HG03439 (cell line): Measurements from ENCODE around the gene HJURP.

ENCODE experiments used
- ATAC-seq: cut with Tn5 transposase; IDR thresholded peaks from one replicate; pipeline ENCODE4 v1.9.1; 2021; ENCODE audit warnings: mild to moderate bottlenecking, moderate library complexity; ENCODE audit not compliant: unreplicated experiment

The HJURP gene

DNA sequence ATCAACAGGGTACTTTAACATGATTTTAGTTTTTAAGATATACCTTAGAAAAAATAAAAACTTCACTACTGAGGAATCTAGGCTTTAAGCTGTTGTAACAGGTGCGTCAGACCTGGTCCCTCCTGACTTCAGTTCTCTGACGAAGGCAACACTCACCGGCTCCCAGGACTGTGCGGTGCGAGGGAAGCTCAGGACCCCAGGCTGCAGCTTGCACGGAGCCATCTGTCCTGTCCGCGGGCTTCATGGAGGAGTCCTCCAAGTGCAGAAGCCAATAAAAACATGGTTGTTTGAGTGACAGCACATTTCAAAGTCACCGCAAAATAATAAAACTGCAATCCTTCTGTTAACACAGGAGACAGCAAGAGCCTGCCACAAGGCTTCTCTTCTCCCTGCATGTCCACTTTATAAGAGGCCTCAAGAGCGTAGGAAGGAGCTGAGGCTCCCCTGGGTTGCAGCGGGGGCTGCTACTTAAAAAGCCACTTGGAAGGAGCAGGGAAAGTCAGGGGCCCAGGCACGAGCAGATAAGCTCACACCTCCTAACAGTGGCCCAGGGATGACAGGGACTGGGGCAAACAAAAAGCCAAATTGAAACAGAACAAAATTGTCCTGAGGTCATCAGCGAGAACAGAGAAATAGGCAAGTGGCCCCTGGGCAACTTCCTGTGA lies 4.6 kb downstream of the HJURP start:
- no peak for ATAC-seq

DNA sequence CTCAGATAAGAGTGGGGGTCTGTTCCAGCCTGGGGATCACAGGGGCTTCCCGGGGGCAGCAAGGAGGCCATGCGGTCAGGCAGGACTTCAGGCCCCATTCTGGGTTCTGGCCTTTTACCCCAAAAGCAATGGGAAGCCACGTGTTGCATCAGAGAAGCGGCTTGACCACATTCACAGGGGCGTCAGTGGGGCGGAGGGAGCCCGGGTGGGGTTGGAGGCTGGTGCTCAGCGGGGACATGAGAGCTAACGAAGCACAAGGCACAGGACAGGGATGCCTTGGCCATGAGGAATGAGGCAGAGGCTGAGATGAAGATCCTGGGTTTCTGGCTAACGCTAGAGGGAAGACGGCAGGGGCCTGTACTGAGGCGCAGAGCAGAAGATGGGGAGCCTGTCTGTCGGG lies 6.1 kb downstream of the HJURP start:
- ATAC-seq = no peak

DNA sequence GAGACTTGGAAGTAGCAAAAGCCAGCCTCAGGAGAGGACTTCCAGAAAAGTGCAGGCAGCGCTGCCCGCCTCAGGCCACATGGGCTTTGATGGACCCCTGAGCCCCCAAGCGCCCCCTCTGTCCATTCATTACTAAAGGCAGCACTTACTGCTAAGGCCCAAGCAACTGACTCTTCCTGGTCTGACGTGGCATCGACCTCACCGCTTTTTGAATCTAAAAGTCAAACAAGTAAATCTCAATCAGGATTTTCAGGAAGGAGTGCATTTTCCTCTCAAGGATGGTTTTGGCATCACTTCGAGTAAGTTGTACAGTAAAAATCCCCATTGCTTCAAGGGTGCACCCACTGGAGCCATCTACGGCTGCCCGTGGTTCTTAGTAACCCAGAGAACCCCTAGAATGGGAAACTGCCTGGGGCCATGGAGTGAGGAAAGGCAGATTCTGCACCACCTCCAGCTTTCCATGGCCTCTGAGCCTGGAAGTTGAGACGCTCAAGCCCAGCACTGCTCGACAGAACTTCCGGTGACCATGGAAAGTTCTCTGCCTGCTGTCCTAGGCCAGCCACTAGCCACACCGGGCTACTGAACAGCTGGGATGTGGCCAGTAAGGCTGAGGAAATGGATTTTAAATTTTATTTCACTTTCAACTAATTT lies 7.0 kb downstream of the HJURP start:
- no peak for ATAC-seq

DNA sequence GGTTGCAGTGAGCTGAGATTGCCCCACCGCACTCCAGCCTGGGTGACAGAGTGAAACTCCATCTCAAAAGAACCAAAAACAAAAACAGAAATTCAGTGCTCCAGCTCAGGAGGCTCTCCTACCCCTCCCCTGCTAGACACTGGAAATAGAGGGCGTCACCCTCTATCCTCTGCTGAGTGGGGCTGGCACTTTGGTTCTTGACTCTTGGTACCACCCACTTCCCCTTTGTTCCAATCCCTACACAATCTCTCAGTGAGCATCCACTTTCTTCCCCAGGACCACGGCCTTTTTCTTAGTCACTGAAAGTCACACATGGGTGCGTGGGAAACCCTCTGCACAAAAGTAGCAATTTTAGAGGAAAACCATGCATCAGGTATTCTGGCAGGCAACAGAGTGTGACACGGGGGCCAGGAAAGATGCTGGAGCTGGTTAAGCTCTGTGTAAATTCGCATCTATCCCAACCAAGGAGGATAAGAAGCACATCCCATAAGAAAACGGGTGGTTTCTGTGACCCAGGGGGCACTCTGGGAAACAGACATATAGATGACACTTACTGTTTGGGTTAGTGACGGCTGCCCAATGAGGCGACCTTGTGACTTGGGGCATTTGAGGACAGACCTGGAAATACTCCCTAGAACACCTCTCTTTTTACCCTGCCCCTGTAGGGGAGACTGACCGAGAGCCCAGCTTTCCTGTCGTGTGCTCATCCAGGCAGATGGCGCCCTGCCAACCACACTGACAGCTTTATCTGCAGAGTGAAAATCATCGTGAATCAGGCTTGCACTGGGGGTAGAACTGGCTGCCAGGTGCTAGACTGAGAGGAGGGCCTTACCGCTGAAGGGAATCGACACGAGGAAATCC lies 7.7 kb downstream of the HJURP start:
- no peak for ATAC-seq

DNA sequence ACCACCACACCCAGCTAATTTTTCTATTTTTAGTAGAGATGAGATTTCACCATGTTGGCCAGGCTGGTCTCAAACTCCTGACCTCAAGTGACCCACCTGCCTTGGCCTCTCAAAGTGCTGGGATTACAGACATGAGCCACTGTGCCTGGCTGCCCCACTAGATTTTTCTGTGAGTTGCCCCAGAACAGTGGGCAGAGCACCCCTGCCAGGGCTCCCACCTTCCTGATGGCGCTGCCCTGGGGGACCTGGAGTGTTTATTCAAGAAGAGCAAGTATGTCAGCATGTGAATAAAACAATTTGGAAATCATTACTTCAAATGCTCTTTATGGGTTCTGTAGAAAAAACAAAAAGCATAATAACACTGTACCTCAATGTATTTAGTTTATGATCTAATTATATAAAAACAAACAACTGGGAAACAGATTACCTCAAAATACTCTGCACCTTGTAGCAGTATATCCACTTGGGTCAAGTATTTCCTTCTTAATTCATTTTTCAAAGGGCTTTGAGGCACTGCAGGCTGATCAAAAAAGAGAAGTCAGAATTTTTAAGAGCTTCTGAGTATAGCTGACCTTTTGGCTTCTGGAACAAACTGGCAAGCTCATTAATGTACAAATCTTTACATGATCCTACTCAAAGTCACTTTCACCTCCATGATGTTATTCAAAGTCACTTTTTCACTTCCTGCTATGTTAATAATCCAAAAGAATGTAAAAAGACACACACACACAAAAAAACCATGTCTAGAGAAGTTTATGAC lies 8.9 kb downstream of the HJURP start:
- no peak for ATAC-seq

DNA sequence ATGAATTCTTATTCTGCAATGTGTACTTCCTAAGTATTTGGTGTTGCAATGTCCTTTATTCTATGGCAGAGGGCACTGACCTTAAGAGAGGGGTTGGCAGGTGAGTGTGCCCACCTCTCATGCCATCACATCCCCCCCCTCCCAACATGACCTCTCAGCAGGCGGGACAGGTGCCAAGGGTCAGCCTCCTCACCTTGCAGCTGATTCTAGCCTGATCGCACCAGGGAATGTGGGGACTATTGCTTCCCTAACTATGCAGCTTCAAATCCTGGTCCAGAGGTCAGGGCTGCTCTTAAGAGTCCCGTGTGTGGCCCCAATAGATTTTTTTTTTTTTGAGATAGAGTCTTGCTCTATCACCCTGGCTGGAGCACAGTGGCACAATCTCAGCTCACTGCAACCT lies 9.5 kb downstream of the HJURP start:
- ATAC-seq = no peak

DNA sequence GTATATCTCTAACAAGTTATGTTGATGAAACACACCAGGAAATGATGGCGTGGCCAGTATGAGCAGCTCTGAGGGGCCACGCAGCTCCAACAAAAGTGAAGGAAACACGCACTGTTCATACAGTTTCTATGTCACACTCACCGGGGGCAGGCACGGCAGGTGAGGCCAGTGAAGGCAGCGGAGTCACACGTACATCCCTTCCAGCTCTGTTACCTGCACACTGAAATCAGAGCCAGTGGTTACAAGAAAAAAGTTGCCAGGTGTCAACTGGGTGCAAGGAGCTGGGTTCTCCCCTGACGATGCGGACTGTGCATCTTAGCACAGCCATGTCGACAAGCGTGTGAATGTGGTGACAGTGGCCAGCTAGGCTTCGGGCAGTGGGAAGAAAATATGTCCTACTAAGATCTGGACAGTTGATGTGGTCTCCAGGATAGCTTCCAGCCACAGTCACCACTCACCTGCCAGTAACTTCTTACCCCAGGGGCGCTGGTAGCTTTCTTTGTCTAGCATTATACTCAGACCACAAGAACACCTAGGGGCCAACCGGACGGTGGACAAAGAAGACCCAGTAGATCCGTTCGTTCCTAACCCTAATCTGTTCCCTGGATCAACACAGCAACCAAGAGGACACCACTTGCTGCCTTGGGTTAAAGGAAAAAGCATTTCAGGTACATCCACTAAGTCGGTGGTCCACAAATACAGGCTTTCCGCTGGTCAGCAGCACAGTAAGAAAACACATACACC lies 10.1 kb downstream of the HJURP start:
- no peak for ATAC-seq

DNA sequence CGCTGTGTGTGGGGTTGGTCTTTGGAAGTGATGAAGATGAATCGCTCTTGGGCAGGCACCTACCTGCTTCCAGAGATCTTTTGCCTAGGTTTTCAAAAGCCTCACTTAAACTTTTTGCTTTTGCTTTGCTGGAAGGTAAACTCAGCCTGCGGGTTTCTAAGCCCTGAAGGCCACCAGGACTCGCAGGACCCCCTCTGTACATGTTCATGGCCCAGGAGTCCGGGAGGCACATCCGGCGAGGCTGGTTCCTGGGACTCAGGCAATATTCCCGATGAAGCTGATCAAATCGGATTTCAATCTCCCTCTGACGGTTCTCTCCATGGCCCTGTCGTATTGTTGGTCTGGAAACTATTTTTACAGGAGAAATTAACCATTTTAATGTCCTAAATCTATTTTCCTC lies 13.2 kb downstream of the HJURP start:
- no peak for ATAC-seq

DNA sequence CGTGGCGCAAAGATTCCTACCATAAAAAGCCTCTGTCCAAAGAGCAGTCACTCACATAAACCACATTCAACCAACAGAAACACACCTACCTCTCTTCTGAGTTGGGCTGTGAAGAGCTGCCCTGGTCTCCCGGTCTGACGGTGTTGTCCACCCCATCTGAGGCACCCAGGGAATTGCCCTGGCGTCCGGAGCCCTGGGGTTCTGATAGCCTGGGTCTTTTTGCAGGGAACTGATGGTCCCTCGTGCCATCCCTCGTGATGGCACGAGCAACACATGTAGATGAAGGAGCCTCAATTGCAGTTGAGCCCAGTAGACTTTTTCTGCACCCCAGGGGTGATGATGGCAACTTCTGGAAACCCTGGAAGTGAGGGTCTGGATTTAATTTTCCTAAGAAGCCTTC lies 13.8 kb downstream of the HJURP start:
- ATAC-seq = no peak

DNA sequence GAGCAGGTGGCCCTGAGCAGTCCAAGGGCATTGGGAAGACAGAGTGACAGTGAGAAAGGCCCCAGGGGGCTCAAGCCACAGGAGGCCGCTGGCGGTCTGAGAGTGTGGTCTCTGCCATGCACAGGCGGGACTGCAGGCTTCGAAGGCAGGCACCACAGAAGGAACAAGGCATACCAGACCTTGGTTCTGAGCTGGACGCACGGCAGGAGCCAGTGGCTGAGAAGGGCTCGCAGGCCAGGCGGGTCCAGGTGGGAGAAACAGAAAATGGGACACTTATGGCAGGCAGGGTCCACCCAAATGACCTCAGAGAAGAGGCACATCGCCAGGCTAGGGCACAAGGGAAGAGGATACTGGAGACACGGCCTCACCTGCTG lies 14.9 kb downstream of the HJURP start:
- ATAC-seq = no peak

DNA sequence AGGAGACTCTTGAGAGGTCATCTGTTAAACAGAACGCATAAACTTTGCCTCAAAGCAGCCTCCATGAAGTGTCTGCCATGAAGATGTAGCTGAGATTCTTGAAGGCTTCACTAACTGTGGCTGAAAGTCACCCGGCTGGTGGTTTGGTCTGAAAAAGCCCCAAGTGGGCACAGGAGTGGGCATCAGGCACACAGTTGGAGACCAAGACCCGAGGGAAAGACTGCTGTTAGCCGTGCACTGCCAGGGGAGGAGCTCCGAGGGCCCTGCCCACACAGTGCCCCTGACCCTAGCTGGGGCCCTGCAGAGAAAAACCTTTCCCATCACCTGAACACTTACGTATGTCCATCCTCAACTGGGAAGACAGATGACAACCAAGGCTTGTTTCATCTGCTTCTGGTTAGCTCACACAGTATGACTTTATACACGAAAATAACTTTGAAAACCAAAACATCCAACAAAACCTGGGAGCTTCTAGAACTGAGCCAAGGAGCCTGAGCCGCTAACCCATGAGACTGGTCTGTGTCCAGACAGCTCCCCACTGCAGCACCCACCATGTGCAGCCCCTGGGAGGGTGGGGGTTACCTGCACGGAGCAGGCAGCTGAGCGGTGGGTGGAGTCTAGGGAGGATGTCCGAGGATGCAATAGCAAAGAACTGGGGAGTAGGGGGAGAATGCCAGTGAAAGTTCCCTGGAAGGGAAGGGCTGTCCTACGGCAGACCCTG lies 15.4 kb downstream of the HJURP start:
- no peak for ATAC-seq

DNA sequence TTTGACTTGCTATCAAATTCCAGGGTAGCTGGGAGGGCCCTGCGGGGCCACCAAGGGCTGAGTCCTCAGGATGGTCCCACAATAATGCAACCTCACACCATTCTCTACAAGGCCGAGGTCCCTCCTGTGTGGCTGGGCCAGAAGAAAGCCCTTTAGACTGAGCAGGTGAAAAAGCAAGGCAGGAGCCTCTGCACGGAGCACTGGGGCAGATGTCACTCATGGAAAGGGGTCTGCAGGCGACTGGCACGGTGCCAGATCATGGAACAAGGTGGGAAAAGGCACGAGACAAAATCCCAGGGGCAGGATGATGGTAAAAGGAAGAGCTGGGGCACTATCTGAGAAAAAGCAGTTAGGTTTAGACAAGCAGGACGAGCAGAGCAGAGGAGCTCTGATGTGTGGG lies 16.1 kb downstream of the HJURP start:
- ATAC-seq = no peak

DNA sequence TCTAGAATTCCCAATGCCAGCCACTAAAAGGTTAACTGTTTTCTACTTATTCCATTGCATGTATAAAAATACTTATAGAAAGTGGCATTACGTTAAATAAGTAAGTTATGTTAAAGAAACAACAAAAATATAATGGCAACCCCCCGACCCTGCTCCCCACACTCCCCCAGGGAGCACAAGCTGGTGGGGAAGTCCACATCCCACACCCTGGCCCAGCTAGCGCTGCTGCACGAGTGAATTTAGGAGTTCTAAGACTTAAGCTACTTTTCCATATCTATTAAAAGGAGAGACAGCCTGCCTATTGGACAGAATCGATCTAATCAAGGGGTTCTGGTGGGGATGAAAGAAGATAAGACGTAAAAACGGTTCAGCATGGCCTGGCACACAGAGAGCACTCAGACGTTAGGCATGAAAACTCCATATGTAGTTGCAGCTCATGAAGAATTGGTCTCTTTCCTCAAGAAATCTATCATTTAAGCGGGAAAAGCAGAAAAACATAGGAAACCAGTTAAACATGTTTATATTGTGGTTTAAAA lies 16.6 kb downstream of the HJURP start:
- ATAC-seq = no peak

DNA sequence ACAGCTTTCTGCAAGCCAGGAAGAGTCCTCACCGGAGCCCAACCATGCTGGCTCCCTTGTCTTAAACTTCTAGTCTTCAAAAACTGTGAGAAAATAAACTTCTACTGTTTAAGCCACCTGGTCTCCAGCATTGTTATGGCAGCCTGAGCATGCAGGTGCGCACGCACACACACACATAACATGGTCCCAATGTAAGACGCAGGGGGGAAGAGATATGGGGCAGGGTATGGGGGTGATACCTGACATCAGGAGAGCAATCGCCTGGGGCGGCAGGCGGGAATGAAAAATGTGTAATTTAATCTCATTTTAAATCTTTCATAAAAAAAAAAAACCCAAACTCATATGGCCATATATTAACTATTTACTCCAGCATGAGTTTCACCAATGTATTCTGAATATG lies 18.0 kb downstream of the HJURP start:
- ATAC-seq = no peak

DNA sequence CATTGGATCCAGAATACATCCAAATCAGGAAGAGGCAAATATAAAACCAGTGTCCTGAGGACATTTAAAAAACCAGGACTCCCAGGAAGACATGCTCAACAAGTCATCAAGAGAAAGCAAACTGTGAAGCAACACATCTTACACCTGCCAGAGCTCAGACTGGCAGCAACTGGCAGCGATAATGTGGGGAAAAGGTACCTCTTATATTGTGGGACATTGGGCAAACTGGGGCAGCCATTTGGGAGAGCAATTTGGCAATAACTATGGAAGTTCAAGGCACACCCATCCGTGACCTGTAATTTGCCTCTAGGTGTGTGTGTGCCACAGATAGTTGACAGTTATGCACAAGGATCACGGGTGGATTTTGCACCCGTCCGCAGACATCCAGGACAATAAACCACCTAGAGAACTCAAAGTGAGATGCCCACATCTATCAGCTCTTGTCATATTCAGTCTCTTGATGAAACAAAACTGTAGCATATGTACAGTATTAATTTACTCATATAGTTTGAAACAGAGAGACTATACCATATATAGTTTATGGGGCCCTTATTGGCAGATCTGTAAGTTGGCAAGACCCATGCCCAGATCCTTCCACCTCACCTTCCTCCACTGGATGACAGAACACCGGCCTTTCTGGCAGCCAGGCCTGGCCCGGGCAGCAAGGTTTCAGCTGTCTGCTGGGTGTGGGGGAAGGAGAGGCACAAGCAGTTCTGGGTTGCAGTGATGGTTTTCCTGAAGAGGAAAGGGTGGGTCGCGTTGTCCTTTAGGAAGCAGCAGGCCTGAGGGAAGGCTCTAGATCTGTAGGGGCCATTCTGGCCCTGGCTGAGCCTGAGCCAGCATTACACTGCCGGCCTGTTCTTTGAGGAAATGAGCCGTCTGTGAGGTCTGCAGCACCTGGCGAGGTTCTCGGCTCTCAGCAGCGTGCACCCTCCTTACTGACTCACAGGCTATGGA lies 18.8 kb downstream of the HJURP start:
- ATAC-seq = no peak

DNA sequence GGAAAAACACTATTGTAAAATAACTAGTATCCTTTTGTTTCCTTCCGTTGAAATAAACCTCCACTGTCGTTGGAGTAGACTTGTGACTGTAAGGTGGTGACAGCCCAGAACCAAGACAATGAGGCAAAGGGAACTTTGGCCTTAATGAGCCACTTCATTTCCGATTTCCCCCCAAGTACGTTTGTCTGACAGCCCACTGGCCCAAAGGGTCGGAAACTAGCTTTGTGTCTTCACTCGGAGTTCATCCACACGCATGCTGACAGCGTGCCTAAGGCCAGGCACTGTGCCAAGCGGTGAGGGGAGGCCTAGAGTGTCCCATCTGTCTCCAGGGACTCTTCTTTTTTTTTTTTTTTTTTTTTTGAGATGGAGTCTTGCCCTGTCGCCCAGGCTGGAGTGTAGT lies 21.0 kb downstream of the HJURP start:
- no peak for ATAC-seq

DNA sequence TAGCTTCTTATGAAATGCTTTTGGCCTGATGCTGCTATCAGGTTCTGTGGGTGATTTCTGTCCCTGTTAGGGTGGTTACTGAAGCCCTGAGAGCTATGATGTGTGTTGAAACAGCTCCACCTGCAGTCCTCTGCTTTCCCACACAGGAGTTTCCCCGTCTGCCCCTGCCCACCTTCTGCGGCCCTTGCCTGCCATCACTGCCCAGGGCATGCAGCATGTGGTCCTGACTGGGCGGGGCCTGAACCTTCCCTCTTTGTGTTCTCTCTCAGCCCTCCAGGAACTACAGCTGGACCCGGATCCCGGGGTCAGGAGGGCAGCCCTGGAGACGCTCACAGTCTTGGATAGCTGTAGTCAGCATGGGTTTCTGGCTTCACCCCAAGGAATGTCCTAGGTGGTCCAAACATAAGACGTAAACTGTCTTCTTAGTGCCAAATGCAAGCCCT lies 21.4 kb downstream of the HJURP start:
- no peak for ATAC-seq

DNA sequence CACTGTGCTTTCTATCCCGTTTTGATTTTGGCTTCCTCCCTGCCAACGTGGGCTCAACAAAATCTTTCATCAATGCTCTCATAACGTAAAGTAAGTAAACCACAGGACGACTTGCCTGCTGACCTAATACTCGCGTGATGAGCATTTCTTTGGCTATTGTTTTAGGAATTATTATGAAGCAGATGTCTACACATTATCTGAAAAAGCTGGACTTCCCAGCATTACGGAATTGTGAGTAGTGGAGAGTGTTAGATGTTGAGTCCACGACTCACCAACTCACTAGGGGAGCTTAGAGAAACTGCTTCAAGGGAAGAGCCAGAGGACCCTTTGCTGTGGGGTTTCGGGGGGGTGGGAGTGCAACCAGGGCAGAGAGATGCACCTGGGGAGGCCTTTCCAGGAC lies 21.9 kb downstream of the HJURP start:
- no peak for ATAC-seq

DNA sequence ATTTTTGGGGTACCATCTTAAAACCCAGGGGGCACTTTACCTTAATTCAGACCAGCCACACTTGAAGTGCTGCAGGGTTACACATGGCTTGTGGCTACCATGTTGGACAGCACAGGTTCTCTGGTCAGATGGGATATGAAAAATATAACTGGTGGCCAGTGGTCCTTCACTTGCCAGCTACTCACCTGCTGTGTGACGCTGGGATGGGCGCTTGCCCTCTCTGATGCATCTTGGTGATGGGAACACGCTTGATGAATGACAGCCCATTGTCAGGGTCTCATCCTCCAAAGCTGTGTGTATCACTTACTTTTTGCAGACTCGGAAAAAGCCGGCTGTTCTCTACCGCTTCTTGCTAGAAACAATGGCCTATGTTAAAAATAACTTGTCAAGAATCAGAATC lies 22.5 kb downstream of the HJURP start:
- ATAC-seq = no peak
